SHP77 treated with DMSO at 0.1 percent for 48 hours (cell line): ENCODE data around the gene ASS1.
A peak's percentile ranks its signal among the peaks of the same experiment; 100 is the strongest.
"Not testable (repeated sequence)": the region's sequence is repeated elsewhere in the genome, so short reads cannot be mapped to it uniquely, and the experiment has no call there.

Experiments used
- DNase-seq: peaks from one replicate; lab custom pipeline; 2025; lab: John Stamatoyannopoulos, UW

The ASS1 gene

GRCh38 chr9:130433947-130434262 lies 10.9 kb upstream of the ASS1 start:
- no peak for DNase-seq

DNA sequence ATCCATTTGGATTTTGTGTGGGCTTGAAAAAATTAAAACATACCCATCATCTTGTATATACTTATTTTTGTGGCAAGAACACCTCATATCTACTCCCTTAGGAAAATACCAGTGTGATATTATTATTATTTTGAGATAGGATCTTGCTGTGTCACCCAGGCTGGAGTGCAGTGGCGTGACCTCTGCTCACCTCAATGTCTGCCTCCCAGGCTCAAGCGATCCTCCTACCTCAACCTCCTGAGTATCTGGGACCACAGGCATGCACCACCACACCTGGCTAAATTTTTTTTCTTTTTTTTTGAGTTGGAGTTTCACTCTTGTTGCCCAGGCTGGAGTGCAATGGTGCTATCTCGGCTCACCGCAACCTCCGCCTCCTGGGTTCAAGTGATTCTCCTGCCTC lies 10.1 kb upstream of the ASS1 start:
- DNase-seq = not testable (repeated sequence)

DNA sequence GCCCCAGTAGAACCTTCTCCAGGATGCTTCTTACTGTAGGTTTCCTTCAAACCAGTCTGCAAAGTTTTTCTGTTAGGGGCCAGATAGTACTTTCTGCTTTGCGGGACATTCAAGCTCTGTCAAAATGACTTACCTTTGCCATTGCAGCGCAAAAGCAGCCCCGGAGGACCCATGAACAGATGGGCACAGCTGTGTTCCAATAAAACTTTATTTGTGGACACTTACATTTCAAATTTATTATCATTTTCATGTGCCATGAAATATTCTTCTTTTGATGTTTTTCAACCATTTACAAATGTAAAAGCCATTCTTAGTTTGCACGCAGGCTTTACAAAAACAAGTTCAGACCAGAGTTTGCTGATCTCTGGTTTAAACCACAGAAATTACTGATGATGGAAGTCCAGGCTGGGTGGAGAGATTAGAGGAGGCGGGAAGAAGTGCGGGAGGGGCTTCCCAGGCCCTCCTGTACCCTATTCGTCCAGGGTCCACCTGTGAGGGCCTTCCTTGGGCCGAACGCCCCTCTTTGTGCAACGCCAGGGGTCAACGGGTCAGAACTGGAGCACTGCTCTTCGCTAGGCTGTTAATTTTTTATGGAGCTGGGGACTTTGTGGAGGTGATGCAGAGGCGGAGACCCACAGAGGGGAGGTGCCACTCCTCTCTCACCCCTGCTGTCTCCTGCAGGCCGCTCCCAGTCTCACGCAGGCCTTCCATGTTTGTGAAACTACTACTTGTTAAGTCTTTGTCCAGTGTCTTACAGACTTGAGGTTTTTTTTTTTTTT lies 7.6 kb upstream of the ASS1 start:
- DNase-seq = no peak

DNA sequence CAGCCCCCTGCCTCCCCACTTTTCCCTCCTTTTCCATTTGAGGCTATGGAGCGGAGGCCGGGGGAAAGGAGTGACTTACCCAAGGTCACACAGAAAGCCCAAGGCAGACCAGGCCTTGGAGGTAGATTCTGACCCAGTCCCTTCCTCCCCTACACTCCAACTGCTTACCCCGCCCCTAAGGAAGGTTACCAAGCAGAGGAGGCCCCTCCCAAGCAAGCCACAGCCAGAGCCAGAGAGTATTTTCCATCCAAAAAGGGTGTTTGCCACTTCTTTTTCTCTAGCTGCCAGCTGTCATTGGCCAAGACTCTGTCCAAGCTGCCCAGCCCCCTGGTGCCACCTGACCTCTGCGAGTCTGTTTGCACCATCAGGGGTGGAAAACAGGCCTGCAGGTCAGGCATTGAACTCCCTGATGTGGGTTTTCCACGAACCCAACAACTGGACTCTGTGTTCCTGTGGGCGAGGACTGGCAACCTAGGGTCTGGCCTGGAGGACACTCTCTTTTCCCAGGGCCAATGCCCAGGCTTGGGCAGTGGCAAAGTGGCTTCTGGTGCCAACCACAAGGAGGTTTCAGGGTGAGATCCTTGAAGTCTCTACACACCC lies 6.3 kb upstream of the ASS1 start:
- no peak for DNase-seq

DNA sequence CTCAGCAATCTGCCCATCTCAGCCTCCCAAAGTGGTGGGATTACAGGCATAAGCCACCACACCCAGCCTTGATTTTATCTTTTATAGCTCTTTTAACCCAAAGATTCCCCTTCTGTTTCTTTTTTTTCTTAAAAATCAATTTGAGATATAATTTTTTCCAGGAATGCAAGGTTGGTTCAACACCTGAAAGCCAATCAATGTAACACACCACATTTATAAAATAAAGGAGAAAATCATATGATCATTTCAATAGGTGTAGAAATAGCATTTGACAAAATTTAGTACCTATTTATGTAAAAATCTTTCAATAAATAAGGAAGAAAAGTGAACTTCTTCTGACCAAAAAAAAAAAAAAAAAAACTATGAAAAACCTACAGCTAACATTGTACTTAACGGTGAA lies 3.7 kb upstream of the ASS1 start:
- DNase-seq = no peak

GRCh38 chr9:130442746-130443455 lies 1.9 kb upstream of the ASS1 start:
- no peak for DNase-seq

- no peak for DNase-seq
These were observed 1.3 kb upstream of the ASS1 start for GRCh38 chr9:130443456-130443801.

DNA sequence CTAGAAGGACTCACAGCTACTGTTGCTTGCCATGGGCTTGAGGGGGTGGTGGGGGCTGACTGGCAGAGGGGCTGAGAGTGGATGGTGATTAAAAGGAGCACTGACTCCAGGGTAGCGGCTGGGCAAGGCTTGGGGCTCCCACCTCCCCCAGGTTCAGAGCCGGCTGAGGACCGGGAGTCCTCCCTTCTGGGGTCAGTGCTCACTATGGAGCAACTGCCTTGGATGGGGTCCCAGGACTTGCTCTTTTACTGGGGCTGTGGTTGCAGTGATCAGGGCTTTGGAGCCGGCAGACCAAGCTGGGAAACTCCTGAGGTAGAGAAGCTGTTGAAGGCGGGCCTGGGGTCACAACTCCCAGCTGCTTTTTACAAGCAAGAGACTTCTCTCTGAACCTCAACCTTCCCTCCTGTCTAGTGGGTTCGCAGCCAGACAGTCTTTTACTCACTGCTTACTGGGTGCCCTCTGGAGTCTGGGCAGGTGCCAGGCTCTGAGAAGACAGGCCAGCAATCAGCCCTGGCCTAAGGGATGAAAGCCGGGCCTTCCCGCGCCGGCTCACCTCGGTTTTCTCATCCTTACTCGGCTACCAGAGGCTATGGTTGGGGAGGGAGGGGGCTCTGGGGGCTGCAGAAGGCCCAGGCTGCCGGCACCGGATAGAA lies 795 bp upstream of the ASS1 start:
- DNase-seq = no peak

DNA sequence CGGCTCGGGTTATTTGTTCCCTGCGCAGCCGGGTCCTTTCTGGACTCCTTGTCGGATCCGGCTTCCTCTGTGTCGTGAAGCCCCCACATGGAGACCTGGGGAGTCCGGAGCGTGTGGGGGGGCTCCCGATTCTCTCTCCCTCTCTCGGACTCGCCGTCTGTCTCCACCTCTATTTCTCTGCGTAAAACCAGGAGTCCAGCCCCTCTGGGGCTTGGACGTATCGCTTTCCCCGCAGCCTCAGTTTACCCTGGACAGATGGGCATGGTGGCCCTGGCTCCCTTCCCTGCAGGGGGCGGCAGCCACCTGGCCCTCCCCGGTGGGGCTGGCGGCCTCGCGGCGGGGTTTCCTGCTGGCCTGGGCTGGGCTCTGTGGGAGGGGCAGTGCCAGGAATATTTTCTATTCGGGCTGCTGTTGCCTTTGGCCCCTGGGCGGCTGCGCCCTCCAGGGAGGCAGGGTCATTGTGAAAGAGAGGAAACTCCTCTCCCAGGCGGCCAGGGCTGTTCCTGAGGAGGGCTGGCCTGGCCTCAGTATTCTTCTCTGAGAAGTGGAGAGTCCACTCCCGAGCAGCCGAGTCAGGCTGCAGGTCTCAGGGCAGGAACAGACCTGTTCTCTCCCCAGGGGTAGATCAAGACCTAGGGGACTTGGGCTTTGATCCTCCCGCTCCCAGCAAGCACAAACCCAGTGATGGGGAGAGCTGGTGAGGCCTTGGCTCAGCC lies 665 bp downstream of the ASS1 start:
- no peak for DNase-seq

GRCh38 chr9:130446101-130446861 lies 1.5 kb downstream of the ASS1 start:
- no peak for DNase-seq

DNA sequence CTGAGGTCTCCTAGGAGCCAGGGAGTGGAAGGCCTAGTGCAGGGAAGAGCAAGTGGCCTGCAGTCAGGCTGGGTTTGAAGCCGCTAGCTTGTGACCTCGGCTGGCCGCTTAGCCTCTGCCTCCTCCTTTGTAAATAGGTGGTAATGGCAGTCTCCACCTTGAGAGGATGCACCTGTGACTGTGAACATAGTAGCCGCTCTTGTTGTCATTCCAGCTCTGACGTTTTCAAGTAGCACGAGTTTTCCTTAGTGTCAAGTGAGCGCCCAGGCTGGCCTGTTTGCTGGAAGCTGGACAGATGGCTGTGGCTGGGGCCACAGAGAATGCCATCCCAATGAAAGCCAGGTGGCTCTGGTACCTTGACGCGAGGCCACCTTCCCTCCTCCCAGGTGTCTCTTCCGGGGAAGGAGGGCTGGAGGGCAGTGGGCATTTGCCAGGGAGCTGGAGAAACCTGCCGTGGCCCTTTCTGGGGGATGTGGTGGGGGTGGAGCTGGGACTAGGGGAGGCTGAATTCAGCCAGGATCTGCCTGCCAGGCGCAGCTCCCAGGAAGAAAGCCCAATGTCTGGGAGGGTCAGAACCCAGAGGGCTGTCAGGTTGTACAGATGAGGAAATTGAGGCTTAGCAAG lies 2.5 kb downstream of the ASS1 start:
- no peak for DNase-seq

- no peak for DNase-seq
These were observed 3.4 kb downstream of the ASS1 start for GRCh38 chr9:130448035-130448624.

GRCh38 chr9:130448771-130449603 lies 4.2 kb downstream of the ASS1 start:
- no peak for DNase-seq

- DNase-seq = no peak
These were observed 5.7 kb downstream of the ASS1 start for GRCh38 chr9:130450344-130451003.

DNA sequence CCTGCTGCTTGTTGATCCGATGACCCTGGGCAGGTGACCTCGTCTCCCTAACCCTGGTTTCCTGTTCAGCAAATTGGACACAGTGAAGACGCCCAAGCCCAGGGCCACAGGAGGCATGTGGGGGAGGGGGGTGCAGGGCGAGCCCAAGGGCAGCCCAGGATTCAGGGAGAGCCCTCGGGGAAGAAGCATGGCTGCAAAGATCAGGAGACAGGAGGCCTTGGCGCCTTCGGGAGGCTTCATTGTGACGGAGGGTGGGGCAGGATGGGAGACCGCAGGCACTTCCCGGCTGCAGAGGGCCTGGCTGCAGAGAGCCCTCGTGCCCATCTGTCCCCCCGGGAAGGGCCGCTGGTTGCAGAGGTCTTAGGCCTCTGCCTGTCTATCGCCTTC lies 6.2 kb downstream of the ASS1 start:
- DNase-seq = no peak

- peak; percentile 82 for DNase-seq
These were observed 7.0 kb downstream of the ASS1 start for GRCh38 chr9:130451509-130452388.

- DNase-seq = no peak
These were observed 8.1 kb downstream of the ASS1 start for GRCh38 chr9:130452835-130453234.

- peak; percentile 67 for DNase-seq
These were observed 8.7 kb downstream of the ASS1 start for GRCh38 chr9:130453487-130453886.
